ENCODE results near the gene TP53I11.

TP53I11 gene

GRCh38 chr11:44885919-44886789 is 64.5 kb downstream of the TP53I11 start:
- no peak overlapping the region for H3K27ac ChIP-seq (ENCODE audit: low read length)
- no peaks in the 10 kb centered on the region for H3K79me2 ChIP-seq (ENCODE audit: low read length)
- no peak overlapping the region for H3K9ac ChIP-seq (ENCODE audit: low read length)
- H3K27me3 ChIP-seq (replicated peaks; ENCODE audit: insufficient read depth, low read length), result peaks cover 3% of the 10 kb centered on the region; the same call in 1 of the 2 replicates
- no peak overlapping the region for H2AFZ ChIP-seq (ENCODE audit: low read length)
- no peak overlapping the region for H3K4me2 ChIP-seq (ENCODE audit: low read depth, low read length)
- TF ChIP-seq EZH2 (optimal IDR thresholded peaks at IDR 0.05; ENCODE audit: low read depth, low read length) (no peak), EZH2phosphoT487 (IDR thresholded peaks at IDR 0.05; ENCODE audit: low read length) (no peak), CTCF (IDR thresholded peaks at IDR 0.05; ENCODE audit: low read length) (no peak)
- no peaks in the 10 kb centered on the region for H4K20me1 ChIP-seq (ENCODE audit: insufficient read depth, low read length)
- no peaks in the 10 kb centered on the region for H3F3A ChIP-seq (ENCODE audit: insufficient read depth, low read length)
- no peaks in the 10 kb centered on the region for H3K36me3 ChIP-seq (replicated peaks; ENCODE audit: insufficient read depth, low read length)
- H3K4me1 ChIP-seq (ENCODE audit: low read length), result no peaks in the 10 kb centered on the region
- no peak for DNase-seq
- H3K9me3 ChIP-seq (replicated peaks; ENCODE audit: insufficient read depth, low read length), result no peaks in the 10 kb centered on the region
- H3K4me3 ChIP-seq (ENCODE audit: low read length), result no peak overlapping the region
- no peaks in the 10 kb centered on the region for H3K9me2 ChIP-seq (replicated peaks; ENCODE audit: insufficient read depth, low read length)

GRCh38 chr11:44885065-44885810 is 65.4 kb downstream of the TP53I11 start:
- H3K27ac ChIP-seq (ENCODE audit: low read length), result no peak overlapping the region
- H3K4me1 ChIP-seq (ENCODE audit: low read length), result no peaks in the 10 kb centered on the region
- TF ChIP-seq CTCF (IDR thresholded peaks at IDR 0.05; ENCODE audit: low read length), result no peak
- TF ChIP-seq EZH2phosphoT487 (IDR thresholded peaks at IDR 0.05; ENCODE audit: low read length), result no peak
- TF ChIP-seq EZH2 (optimal IDR thresholded peaks at IDR 0.05; ENCODE audit: low read depth, low read length), result no peak
- no peaks in the 10 kb centered on the region for H3K79me2 ChIP-seq (ENCODE audit: low read length)
- no peaks in the 10 kb centered on the region for H3K36me3 ChIP-seq (replicated peaks; ENCODE audit: insufficient read depth, low read length)
- no peak overlapping the region for H3K4me2 ChIP-seq (ENCODE audit: low read depth, low read length)
- H3K4me3 ChIP-seq (ENCODE audit: low read length), result no peak overlapping the region
- DNase-seq, result no peak
- H4K20me1 ChIP-seq (ENCODE audit: insufficient read depth, low read length), result no peaks in the 10 kb centered on the region
- no peak overlapping the region for H2AFZ ChIP-seq (ENCODE audit: low read length)
- no peaks in the 10 kb centered on the region for H3K9me2 ChIP-seq (replicated peaks; ENCODE audit: insufficient read depth, low read length)
- peaks cover 3% of the 10 kb centered on the region; the same call in 1 of the 2 replicates for H3K27me3 ChIP-seq (replicated peaks; ENCODE audit: insufficient read depth, low read length)
- no peak overlapping the region for H3K9ac ChIP-seq (ENCODE audit: low read length)
- H3K9me3 ChIP-seq (replicated peaks; ENCODE audit: insufficient read depth, low read length), result no peaks in the 10 kb centered on the region
- H3F3A ChIP-seq (ENCODE audit: insufficient read depth, low read length), result no peaks in the 10 kb centered on the region

- TF ChIP-seq EZH2 (optimal IDR thresholded peaks at IDR 0.05; ENCODE audit: low read depth, low read length), result no peak
- no peak for TF ChIP-seq CTCF (IDR thresholded peaks at IDR 0.05; ENCODE audit: low read length)
- no peak for TF ChIP-seq EZH2phosphoT487 (IDR thresholded peaks at IDR 0.05; ENCODE audit: low read length)
- H3K9ac ChIP-seq (ENCODE audit: low read length), result no peak overlapping the region
- no peak overlapping the region for H2AFZ ChIP-seq (ENCODE audit: low read length)
- no peaks in the 10 kb centered on the region for H4K20me1 ChIP-seq (ENCODE audit: insufficient read depth, low read length)
- no peaks in the 10 kb centered on the region for H3K79me2 ChIP-seq (ENCODE audit: low read length)
- H3K36me3 ChIP-seq (replicated peaks; ENCODE audit: insufficient read depth, low read length), result no peaks in the 10 kb centered on the region
- H3K4me3 ChIP-seq (ENCODE audit: low read length), result no peak overlapping the region
- no peak for DNase-seq
- H3K4me2 ChIP-seq (ENCODE audit: low read depth, low read length), result no peak overlapping the region
- no peaks in the 10 kb centered on the region for H3K9me3 ChIP-seq (replicated peaks; ENCODE audit: insufficient read depth, low read length)
- no peaks in the 10 kb centered on the region for H3F3A ChIP-seq (ENCODE audit: insufficient read depth, low read length)
- H3K4me1 ChIP-seq (ENCODE audit: low read length), result no peaks in the 10 kb centered on the region
- H3K27me3 ChIP-seq (replicated peaks; ENCODE audit: insufficient read depth, low read length), result peaks cover 3% of the 10 kb centered on the region; the same call in 1 of the 2 replicates
- no peak overlapping the region for H3K27ac ChIP-seq (ENCODE audit: low read length)
- no peaks in the 10 kb centered on the region for H3K9me2 ChIP-seq (replicated peaks; ENCODE audit: insufficient read depth, low read length)
These were observed 66.6 kb downstream of the TP53I11 start for GRCh38 chr11:44884056-44884455.
